ENCODE results near the gene TRIM69. TPM values are rescaled to one million over a fixed set of nuclear protein-coding genes. Genes with fewer than 3 reads are reported as not detected.

The TRIM69 gene
- total RNA-seq, 1 experiment from 2014 or later, result 61.0 TPM

DNA sequence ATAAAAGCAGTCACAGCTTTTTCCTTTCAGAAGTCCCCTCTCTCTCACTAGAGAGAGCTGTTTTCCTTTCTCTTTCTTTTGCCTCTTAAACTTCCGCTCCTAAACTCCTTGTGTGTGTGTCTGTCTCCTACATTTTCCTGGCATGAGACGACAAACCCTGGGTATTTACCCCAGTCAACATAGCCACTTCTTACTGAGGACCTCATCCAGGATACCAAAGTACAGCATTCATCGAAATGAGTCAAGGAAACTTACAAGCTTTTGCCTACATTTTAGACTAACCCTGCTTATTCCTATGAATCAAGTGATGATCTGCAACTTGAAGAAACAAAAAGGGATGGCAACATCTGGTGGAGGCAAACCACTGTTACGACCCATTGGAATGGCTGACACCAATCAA lies 41.9 kb upstream of the TRIM69 start:
- no peak overlapping the region for H3K27ac ChIP-seq (ENCODE audit: low read depth, low read length, poor library complexity, severe bottlenecking)
- intact Hi-C loops (cut with micrococcal nuclease; ENCODE audit: unreplicated experiment), result no loop called here
- no peaks in the 10 kb centered on the region for H3K9me3 ChIP-seq (ENCODE audit: low read depth, low read length, poor library complexity, severe bottlenecking)
- H3K4me1 ChIP-seq (ENCODE audit: insufficient read depth, low read length, poor library complexity, severe bottlenecking), result no peaks in the 10 kb centered on the region
- DNase-seq (ENCODE audit: low spot score), result no peak
- no TSS peak for BruUV-seq (replicated peaks)
- ChIA-PET POLR2A (ENCODE audit: low non-redundant PET) (no interaction called here), CTCF (no interaction called here)
- H3K4me3 ChIP-seq (ENCODE audit: low read depth, low read length, poor library complexity, severe bottlenecking), result no peak overlapping the region
- no peaks in the 10 kb centered on the region for H3K27me3 ChIP-seq (replicated peaks; ENCODE audit: insufficient read depth, low read depth, low read length, poor library complexity)
- TF ChIP-seq, protein P1, sequence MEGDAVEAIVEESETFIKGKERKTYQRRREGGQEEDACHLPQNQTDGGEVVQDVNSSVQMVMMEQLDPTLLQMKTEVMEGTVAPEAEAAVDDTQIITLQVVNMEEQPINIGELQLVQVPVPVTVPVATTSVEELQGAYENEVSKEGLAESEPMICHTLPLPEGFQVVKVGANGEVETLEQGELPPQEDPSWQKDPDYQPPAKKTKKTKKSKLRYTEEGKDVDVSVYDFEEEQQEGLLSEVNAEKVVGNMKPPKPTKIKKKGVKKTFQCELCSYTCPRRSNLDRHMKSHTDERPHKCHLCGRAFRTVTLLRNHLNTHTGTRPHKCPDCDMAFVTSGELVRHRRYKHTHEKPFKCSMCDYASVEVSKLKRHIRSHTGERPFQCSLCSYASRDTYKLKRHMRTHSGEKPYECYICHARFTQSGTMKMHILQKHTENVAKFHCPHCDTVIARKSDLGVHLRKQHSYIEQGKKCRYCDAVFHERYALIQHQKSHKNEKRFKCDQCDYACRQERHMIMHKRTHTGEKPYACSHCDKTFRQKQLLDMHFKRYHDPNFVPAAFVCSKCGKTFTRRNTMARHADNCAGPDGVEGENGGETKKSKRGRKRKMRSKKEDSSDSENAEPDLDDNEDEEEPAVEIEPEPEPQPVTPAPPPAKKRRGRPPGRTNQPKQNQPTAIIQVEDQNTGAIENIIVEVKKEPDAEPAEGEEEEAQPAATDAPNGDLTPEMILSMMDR (conservative IDR thresholded peaks at IDR 0.05; ENCODE audit: low read depth, low read length), result no peak
- TF ChIP-seq EZH2 (IDR thresholded peaks at IDR 0.05; ENCODE audit: borderline replicate concordance, low read depth, low read length, poor library complexity, severe bottlenecking), result no peak
- H3K36me3 ChIP-seq (ENCODE audit: insufficient read depth, low read length, poor library complexity, severe bottlenecking), result no peaks in the 10 kb centered on the region

DNA sequence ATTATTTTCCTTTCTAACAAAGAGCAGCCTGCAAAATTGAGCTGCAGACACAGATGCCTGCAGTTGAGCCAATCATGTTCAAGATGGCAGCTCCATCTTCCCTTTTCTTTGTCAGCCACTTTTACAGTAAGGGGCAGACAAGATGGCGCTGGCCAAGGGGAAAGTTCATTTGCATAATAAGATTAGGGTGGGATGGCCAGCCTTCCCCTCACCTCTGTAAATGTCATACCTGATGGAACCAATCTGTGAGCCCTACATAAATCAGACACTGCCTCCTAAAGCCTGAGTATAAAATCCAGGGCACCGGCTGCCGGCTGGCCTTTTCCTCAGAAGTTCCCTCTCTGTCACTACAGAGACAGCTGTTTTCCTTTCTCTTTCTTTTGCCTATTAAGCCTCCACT lies 41.0 kb upstream of the TRIM69 start:
- intact Hi-C loops (cut with micrococcal nuclease; ENCODE audit: unreplicated experiment), result no loop called here
- POLR2A ChIA-PET (ENCODE audit: low non-redundant PET), result no interaction called here
- Histone ChIP-seq H3K4me3 (ENCODE audit: low read depth, low read length, poor library complexity, severe bottlenecking) (no peak overlapping the region), H3K27ac (ENCODE audit: low read depth, low read length, poor library complexity, severe bottlenecking) (no peak overlapping the region), H3K9me3 (ENCODE audit: low read depth, low read length, poor library complexity, severe bottlenecking) (no peaks in the 10 kb centered on the region), H3K36me3 (ENCODE audit: insufficient read depth, low read length, poor library complexity, severe bottlenecking) (no peaks in the 10 kb centered on the region), H3K4me1 (ENCODE audit: insufficient read depth, low read length, poor library complexity, severe bottlenecking) (no peaks in the 10 kb centered on the region), H3K27me3 (replicated peaks; ENCODE audit: insufficient read depth, low read depth, low read length, poor library complexity) (no peaks in the 10 kb centered on the region)
- TF ChIP-seq EZH2 (IDR thresholded peaks at IDR 0.05; ENCODE audit: borderline replicate concordance, low read depth, low read length, poor library complexity, severe bottlenecking), result no peak
- TF ChIP-seq, protein P1 (conservative IDR thresholded peaks at IDR 0.05; ENCODE audit: low read depth, low read length), result no peak
- CTCF ChIA-PET, result no interaction called here
- no peak for DNase-seq (ENCODE audit: low spot score)
- no TSS peak for BruUV-seq (replicated peaks)

DNA sequence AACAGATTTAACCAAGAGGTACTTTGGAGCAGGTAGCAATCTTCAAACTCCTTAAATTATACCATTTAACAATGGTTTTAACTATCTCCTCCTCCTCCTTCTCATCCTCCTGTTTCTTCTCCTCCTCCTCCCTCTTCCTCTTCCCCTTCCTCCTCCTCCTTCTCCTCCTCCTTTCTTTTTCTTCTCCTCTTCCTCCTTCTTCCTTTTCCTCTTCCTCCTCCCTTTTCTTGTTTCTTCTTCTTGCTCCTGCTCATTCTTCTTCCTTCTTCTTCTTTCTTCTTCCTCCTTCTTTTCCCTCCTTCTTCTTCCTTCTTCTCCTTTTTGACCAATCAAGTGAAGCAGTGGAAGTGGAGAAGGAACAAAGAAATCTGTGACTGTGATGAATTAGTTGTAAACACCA lies 39.3 kb upstream of the TRIM69 start:
- ChIA-PET CTCF (no interaction called here), POLR2A (ENCODE audit: low non-redundant PET) (no interaction called here)
- BruUV-seq (replicated peaks), result no TSS peak
- no peak for TF ChIP-seq EZH2 (IDR thresholded peaks at IDR 0.05; ENCODE audit: borderline replicate concordance, low read depth, low read length, poor library complexity, severe bottlenecking)
- TF ChIP-seq, protein P1 (conservative IDR thresholded peaks at IDR 0.05; ENCODE audit: low read depth, low read length), result no peak
- intact Hi-C loops (cut with micrococcal nuclease; ENCODE audit: unreplicated experiment), result no loop called here
- DNase-seq (ENCODE audit: low spot score), result no peak
- H3K4me3 ChIP-seq (ENCODE audit: low read depth, low read length, poor library complexity, severe bottlenecking), result no peak overlapping the region
- no peaks in the 10 kb centered on the region for H3K4me1 ChIP-seq (ENCODE audit: insufficient read depth, low read length, poor library complexity, severe bottlenecking)
- no peaks in the 10 kb centered on the region for H3K27me3 ChIP-seq (replicated peaks; ENCODE audit: insufficient read depth, low read depth, low read length, poor library complexity)
- no peak overlapping the region for H3K27ac ChIP-seq (ENCODE audit: low read depth, low read length, poor library complexity, severe bottlenecking)
- H3K9me3 ChIP-seq (ENCODE audit: low read depth, low read length, poor library complexity, severe bottlenecking), result peaks cover 1% of the 10 kb centered on the region
- no peaks in the 10 kb centered on the region for H3K36me3 ChIP-seq (ENCODE audit: insufficient read depth, low read length, poor library complexity, severe bottlenecking)
